CD14-positive monocyte (primary cell): ENCODE data around the gene TOR1AIP2. TPM values are rescaled to one million over a fixed set of nuclear protein-coding genes. Genes with fewer than 3 reads are reported as not detected.

Experiments
- DNase-seq, 3 donors: peaks; one replicate each; pipeline ENCODE4 v3.0.0-alpha.2; 2011 to 2022
- H2AFZ ChIP-seq: 2 replicates; pipeline ENCODE4 v1.6.0; 2012; ENCODE audit warnings: mild to moderate bottlenecking, low read depth, low read length, inconsistent platforms; ENCODE audit not compliant: insufficient read depth, poor library complexity, severe bottlenecking
- H3K27ac ChIP-seq, 2 donors: 1 replicate in 1 of 2; 2 replicates in 1 of 2; pipeline ENCODE4 v1.5.1; 2012 to 2013; ENCODE audit warnings: low read length in 2 of 2, control low read depth in 1 of 2, inconsistent platforms in 1 of 2, low read depth in 1 of 2, mild to moderate bottlenecking in 1 of 2
- H3K27me3 ChIP-seq, 2 donors: one replicate each; pipeline versions ENCODE4 v1.6.0 to v1.6.1; 2011 to 2013; ENCODE audit warnings: low read length in 2 of 2; ENCODE audit not compliant: control insufficient read depth in 2 of 2, insufficient read depth in 2 of 2
- H3K36me3 ChIP-seq, 2 donors: replicated peaks in 1 of 2; 1 replicate in 1 of 2; 2 replicates in 1 of 2; pipeline versions ENCODE4 v1.5.1 to v1.6.1; 2012 to 2013; ENCODE audit warnings: low read length in 2 of 2, control low read depth in 1 of 2, inconsistent platforms in 1 of 2, mild to moderate bottlenecking in 1 of 2; ENCODE audit not compliant: insufficient read depth in 2 of 2, control insufficient read depth in 1 of 2
- H3K4me1 ChIP-seq, 2 donors: 1 replicate in 1 of 2; 2 replicates in 1 of 2; pipeline versions ENCODE4 v1.5.1 to v1.6.1; 2012 to 2013; ENCODE audit warnings: low read length in 2 of 2, control low read depth in 1 of 2, inconsistent platforms in 1 of 2, mild to moderate bottlenecking in 1 of 2, moderate library complexity in 1 of 2; ENCODE audit not compliant: insufficient read depth in 2 of 2, control insufficient read depth in 1 of 2
- H3K4me2 ChIP-seq: replicated peaks from 2 replicates; pipeline ENCODE3; 2012; ENCODE audit warnings: low read length, moderate library complexity, mild to moderate bottlenecking; ENCODE audit not compliant: poor library complexity, severe bottlenecking; ENCODE audit errors: extremely low read depth
- H3K4me3 ChIP-seq, 3 experiments: fragments of 200-600 bp in 1 of 3; sonication (generic) in 1 of 3; replicated peaks in 1 of 3; 1 replicate in 2 of 3; 2 replicates in 1 of 3; pipeline ENCODE4 v1.5.1; 2011 to 2013; ENCODE audit warnings: low read length in 3 of 3, mild to moderate bottlenecking in 3 of 3, control low read depth in 2 of 3, low read depth in 2 of 3, inconsistent platforms in 1 of 3, moderate library complexity in 1 of 3
- H3K79me2 ChIP-seq: 2 replicates; pipeline ENCODE4 v1.6.0; 2012; ENCODE audit warnings: mild to moderate bottlenecking, control low read depth, inconsistent platforms, low read length, moderate library complexity; ENCODE audit not compliant: insufficient read depth
- H3K9ac ChIP-seq: 2 replicates; pipeline ENCODE4 v1.6.0; 2017; ENCODE audit warnings: low read length, mild to moderate bottlenecking; ENCODE audit not compliant: insufficient read depth, poor library complexity, severe bottlenecking
- H3K9me3 ChIP-seq, 2 donors: replicated peaks in 1 of 2; 1 replicate in 1 of 2; 2 replicates in 1 of 2; pipeline versions ENCODE4 v1.5.1 to v1.6.1; 2012 to 2013; ENCODE audit warnings: low read length in 2 of 2, control low read depth in 1 of 2; ENCODE audit not compliant: control insufficient read depth in 1 of 2, insufficient read depth in 1 of 2
- H4K20me1 ChIP-seq: 2 replicates; pipeline ENCODE4 v1.6.0; 2012; ENCODE audit warnings: mild to moderate bottlenecking, low read length, control low read depth, moderate library complexity; ENCODE audit not compliant: insufficient read depth
- H3K27ac Mint-ChIP-seq, 7 donors: one replicate each; pipeline ENCODE4 v1.8.0; 2020; ENCODE audit warnings: mild to moderate bottlenecking in 7 of 7, mixed read lengths in 7 of 7, moderate library complexity in 6 of 7, inconsistent platforms in 2 of 7
- H3K27me3 Mint-ChIP-seq, 3 donors: one replicate each; pipeline ENCODE4 v1.8.0; 2021 to 2022; ENCODE audit warnings: low read depth in 3 of 3, mild to moderate bottlenecking in 3 of 3, mixed read lengths in 3 of 3, moderate library complexity in 3 of 3, inconsistent platforms in 1 of 3
- H3K36me3 Mint-ChIP-seq, 2 donors: one replicate each; pipeline ENCODE4 v1.8.0; 2020; ENCODE audit warnings: mixed read lengths in 2 of 2, inconsistent platforms in 1 of 2, mild to moderate bottlenecking in 1 of 2
- H3K4me1 Mint-ChIP-seq: one replicate; pipeline ENCODE4 v1.8.0; 2020; ENCODE audit warnings: mild to moderate bottlenecking, mixed read lengths
- H3K4me3 Mint-ChIP-seq, 2 donors: one replicate each; pipeline ENCODE4 v1.8.0; 2020; ENCODE audit warnings: mild to moderate bottlenecking in 2 of 2, mixed read lengths in 2 of 2, moderate library complexity in 1 of 2
- H3K9me3 Mint-ChIP-seq, 7 donors: one replicate each; pipeline ENCODE4 v1.8.0; 2020 to 2022; ENCODE audit warnings: mixed read lengths in 7 of 7, mild to moderate bottlenecking in 6 of 7, moderate library complexity in 6 of 7, inconsistent platforms in 2 of 7
- CTCF ChIP-seq: fragments of 200-600 bp; IDR thresholded peaks from one replicate; pipeline ENCODE4 v1.8.0; 2022; ENCODE audit warnings: antibody characterized with exemption, mild to moderate bottlenecking
- WGBS: methylation state at CpG from one replicate; pipeline ENCODE4 v1.1.5; 2013; ENCODE audit warnings: missing lambda C conversion rate; ENCODE audit not compliant: insufficient coverage; 5-methylcytosine and 5-hydroxymethylcytosine counted together
- intact Hi-C, 2 donors: fragments of 100-400 bp; cut with micrococcal nuclease; formaldehyde crosslinking; loops; one replicate each; pipeline versions ENCODE4 v1.15.0 to v1.15.1; 2023
- polyA plus RNA-seq, 3 donors: library from polyadenylated mRNA; depleted of rRNA in 1 of 3; unstranded in 2 of 3; stranded (reverse) in 1 of 3; fragments of 300-500 nt in 2 of 3; fragments of >200 nt in 1 of 3; fragmentation: Illumina TruSeq in 2 of 3; gene quantifications; 1 replicate in 2 of 3; 2 replicates in 1 of 3; pipeline ENCODE4 v1.2.3, GENCODE V29; 2012 to 2021

TOR1AIP2 gene
- polyA plus RNA-seq, 3 donors, result 9.9 to 21.5 (median 20.5) TPM

GRCh38 chr1:179828554-179829110, 49.0 kb downstream of the TOR1AIP2 start:
- Histone ChIP-seq H3K9ac (no peak overlapping the region), H3K79me2 (no peaks in the 10 kb centered on the region), H3K27me3 (no peaks in the 10 kb centered on the region), H3K36me3 (no peaks in the 10 kb centered on the region), H3K4me1 (peaks cover 5 to 8% of the 10 kb centered on the region in 2 donors), H3K4me3 (no peak overlapping the region), H2AFZ (no peak overlapping the region), H3K27ac (no peak overlapping the region), H4K20me1 (no peaks in the 10 kb centered on the region), H3K9me3 (no peaks in the 10 kb centered on the region), H3K4me2 (no peak overlapping the region)
- no peak for TF ChIP-seq CTCF
- H3K27me3 Mint-ChIP-seq, result peaks cover 0 to 3% (median 0%) of the 10 kb centered on the region in 3 donors
- H3K9me3 Mint-ChIP-seq, result peaks cover 0 to 2% (median 0%) of the 10 kb centered on the region in 7 donors
- WGBS, result 96% methylated on average over 7 of the region's 9 CpGs
- DNase-seq, result no peak
- no peak overlapping the region for H3K27ac Mint-ChIP-seq
- H3K4me1 Mint-ChIP-seq, result peaks cover 25% of the 10 kb centered on the region
- intact Hi-C loops, result no loop called here
- no peaks in the 10 kb centered on the region for H3K36me3 Mint-ChIP-seq
- H3K4me3 Mint-ChIP-seq, result no peak overlapping the region

GRCh38 chr1:179826626-179827280, 50.9 kb downstream of the TOR1AIP2 start:
- H3K9me3 Mint-ChIP-seq, result no peaks in the 10 kb centered on the region
- 97% methylated on average over 4 of the region's 7 CpGs for WGBS
- peaks cover 0 to 3% (median 0%) of the 10 kb centered on the region in 3 donors for H3K27me3 Mint-ChIP-seq
- no peak overlapping the region for H3K4me2 ChIP-seq
- H3K27ac ChIP-seq, result no peak overlapping the region
- H3K9ac ChIP-seq, result no peak overlapping the region
- H3K4me3 ChIP-seq, result no peak overlapping the region
- intact Hi-C loops, result no loop called here
- no peaks in the 10 kb centered on the region for H3K36me3 ChIP-seq
- no peak overlapping the region for H3K27ac Mint-ChIP-seq
- H3K79me2 ChIP-seq, result no peaks in the 10 kb centered on the region
- peaks cover 5 to 8% of the 10 kb centered on the region in 2 donors for H3K4me1 ChIP-seq
- no peak overlapping the region for H3K4me3 Mint-ChIP-seq
- DNase-seq, result no peak
- no peaks in the 10 kb centered on the region for H3K36me3 Mint-ChIP-seq
- no peak overlapping the region for H2AFZ ChIP-seq
- no peaks in the 10 kb centered on the region for H4K20me1 ChIP-seq
- no peak for TF ChIP-seq CTCF
- H3K9me3 ChIP-seq, result no peaks in the 10 kb centered on the region
- H3K4me1 Mint-ChIP-seq, result peaks cover 25% of the 10 kb centered on the region
- H3K27me3 ChIP-seq, result no peaks in the 10 kb centered on the region
